K562 (cell line): ENCODE data around the gene TRAPPC4. TPM values are rescaled to one million over a fixed set of nuclear protein-coding genes. Genes with fewer than 3 reads are reported as not detected.
A peak's percentile ranks its signal among the peaks of the same experiment; 100 is the strongest.

ENCODE experiments used
- ATAC-seq: fragments of 200-7000 bp; cut with Tn5 transposase; 3 replicates; pipeline ENCODE4 v1.9.1; 2020; ENCODE audit warnings: moderate library complexity
- BruUV-seq: library from RNA; stranded (reverse); fragments of 400-500 nt; replicated peaks from 2 replicates; lab custom pipeline; 2021; lab: Mats Ljungman, UMichigan
- CTCF ChIA-PET: fragments of 300-600 bp; formaldehyde crosslinking; extraction: SDS; loops from one replicate; lab custom pipeline; 2021; ENCODE audit warnings: low intra/inter-chr PET ratio; lab: Yijun Ruan, JAX
- POLR2A ChIA-PET: fragments of 300-600, 350-650 bp; sonication (Branson Sonifier 250); formaldehyde crosslinking; extraction: SDS; loops from one replicate; lab custom pipeline; 2021; ENCODE audit warnings: antibody characterized with exemption, inconsistent platforms; lab: Yijun Ruan, JAX
- DNase-seq, 4 experiments: peaks; one replicate each; pipeline versions ENCODE4 v3.0.0 to v3.0.0-alpha.2; 2011 to 2018; ENCODE audit warnings: low spot score in 3 of 4, mixed read lengths in 3 of 4; ENCODE audit errors: extremely low read depth in 1 of 4
- FAIRE-seq: peaks from 2 replicates; lab custom pipeline; 2011; peaks lifted over from hg19 to GRCh38; lab: Jason Lieb, UNC
- H2AFZ ChIP-seq: 2 replicates; pipeline ENCODE4 v1.6.0; 2011; ENCODE audit warnings: low read depth, low read length, control low read depth, inconsistent platforms
- H3K27ac ChIP-seq: fragments of 200-600 bp; 3 replicates; pipeline ENCODE4 v1.8.0; 2011; ENCODE audit warnings: low read depth, mild to moderate bottlenecking, control low read depth, inconsistent platforms, low read length, moderate library complexity, mixed read lengths; ENCODE audit errors: extremely low read depth
- H3K27me3 ChIP-seq, 2 experiments: fragments of 300-600 bp in 1 of 2; 2 replicates in 1 of 2; 3 replicates in 1 of 2; pipeline versions ENCODE4 v1.6.0 to v1.8.0; 2011; ENCODE audit warnings: inconsistent platforms in 2 of 2, low read length in 2 of 2, mild to moderate bottlenecking in 1 of 2, mixed read lengths in 1 of 2, moderate library complexity in 1 of 2; ENCODE audit not compliant: control insufficient read depth in 2 of 2, insufficient read depth in 2 of 2
- H3K36me3 ChIP-seq: fragments of 300-600 bp; 3 replicates; pipeline ENCODE4 v1.8.0; 2011; ENCODE audit warnings: mild to moderate bottlenecking, low read length, inconsistent platforms; ENCODE audit not compliant: control insufficient read depth, insufficient read depth
- H3K4me1 ChIP-seq, 2 experiments: fragments of 200-600 bp in 1 of 2; replicated peaks in 1 of 2; 2 replicates in 1 of 2; 3 replicates in 1 of 2; pipeline versions ENCODE4 v1.5.1 to v1.8.0; 2011; ENCODE audit warnings: inconsistent platforms in 2 of 2, low read length in 2 of 2, mild to moderate bottlenecking in 1 of 2, mixed read lengths in 1 of 2, moderate library complexity in 1 of 2; ENCODE audit not compliant: control insufficient read depth in 2 of 2, insufficient read depth in 2 of 2
- H3K4me2 ChIP-seq: 2 replicates; pipeline ENCODE4 v1.6.1; 2011; ENCODE audit warnings: low read length, control low read depth, inconsistent platforms, mixed read lengths; ENCODE audit not compliant: insufficient read depth
- H3K4me3 ChIP-seq: fragments of 200-600 bp; sonication (generic), shearing (Covaris generic); 2 replicates; pipeline ENCODE4 v1.5.1; 2016; ENCODE audit warnings: control low read depth, inconsistent platforms
- H3K79me2 ChIP-seq: fragments of 200-600 bp; 3 replicates; pipeline ENCODE4 v1.8.0; 2011; ENCODE audit warnings: low read length, inconsistent platforms; ENCODE audit not compliant: control insufficient read depth, insufficient read depth
- H3K9ac ChIP-seq, 2 experiments: 2 replicates each; pipeline versions ENCODE4 v1.6.0 to v1.6.1; 2011; ENCODE audit warnings: low read depth in 2 of 2, low read length in 2 of 2, control low read depth in 1 of 2, inconsistent platforms in 1 of 2, mild to moderate bottlenecking in 1 of 2, mixed read lengths in 1 of 2; ENCODE audit not compliant: insufficient read depth in 1 of 2
- H3K9me1 ChIP-seq: one replicate; pipeline ENCODE4 v1.6.0; 2011; ENCODE audit warnings: inconsistent platforms, mild to moderate bottlenecking, low read length, moderate library complexity; ENCODE audit not compliant: control insufficient read depth, insufficient read depth
- H3K9me3 ChIP-seq: replicated peaks from 2 replicates; pipeline ENCODE4 v1.5.1; 2011; ENCODE audit warnings: low read depth, low read length, inconsistent platforms; ENCODE audit not compliant: control insufficient read depth, insufficient read depth
- H4K20me1 ChIP-seq: replicated peaks from 2 replicates; pipeline ENCODE4 v1.6.1; 2011; ENCODE audit warnings: low read length, inconsistent platforms, mixed read lengths; ENCODE audit not compliant: control insufficient read depth, insufficient read depth
- ATF4 ChIP-seq: fragments of 450-650 bp; formaldehyde crosslinking; IDR thresholded peaks from 2 replicates; pipeline ENCODE4 v1.4.0; 2022; ENCODE audit warnings: mild to moderate bottlenecking, moderate library complexity
- CBX3 ChIP-seq, 2 experiments: IDR thresholded peaks; 1 replicate in 1 of 2; 2 replicates in 1 of 2; pipeline ENCODE4 v1.6.1; 2012; ENCODE audit warnings: inconsistent platforms in 2 of 2, low read length in 2 of 2, borderline replicate concordance in 1 of 2, control low read depth in 1 of 2
- CCNT2 ChIP-seq: IDR thresholded peaks from 2 replicates; pipeline ENCODE4 v1.6.1; 2011; ENCODE audit warnings: borderline replicate concordance, low read depth, mild to moderate bottlenecking, moderate library complexity, mixed read lengths, low read length; ENCODE audit not compliant: insufficient read length; ENCODE audit errors: extremely low read depth
- ETV5 ChIP-seq: sonication (generic); formaldehyde crosslinking; IDR thresholded peaks from 2 replicates; pipeline ENCODE4 v1.4.0; 2020; ENCODE audit warnings: low read depth, mild to moderate bottlenecking, missing genetic modification reagents
- HINFP ChIP-seq: fragments of 450-650 bp; conservative IDR thresholded peaks from 2 replicates; pipeline ENCODE4 v1.6.1; 2016; ENCODE audit warnings: missing genetic modification characterization, low read depth, mild to moderate bottlenecking, control low read depth, missing compliant biosample characterization
- MTF1 ChIP-seq: fragments of 250-450 bp; sonication (Bioruptor Pico); IDR thresholded peaks from 2 replicates; pipeline ENCODE4 v1.9.0; 2021; ENCODE audit warnings: moderate library complexity, mild to moderate bottlenecking, inconsistent platforms, borderline replicate concordance
- NFE2 ChIP-seq: IDR thresholded peaks from 2 replicates; pipeline ENCODE4 v1.6.1; 2014; ENCODE audit warnings: antibody characterized with exemption, low read depth
- SMAD1 ChIP-seq: fragments of 150-350 bp; IDR thresholded peaks from 2 replicates; pipeline ENCODE4 v1.6.1; 2014; ENCODE audit warnings: low read length, low read depth; ENCODE audit not compliant: partially characterized antibody
- SP1 ChIP-seq: sonication (generic); formaldehyde crosslinking; IDR thresholded peaks from 2 replicates; pipeline ENCODE4 v1.8.1; 2022; ENCODE audit warnings: mild to moderate bottlenecking, missing genetic modification reagents
- YBX1 ChIP-seq: fragments of 450-650 bp; IDR thresholded peaks from 2 replicates; pipeline ENCODE4 v1.7.1; 2016; ENCODE audit warnings: mild to moderate bottlenecking
- ZC3H4 ChIP-seq: sonication (generic); formaldehyde crosslinking; IDR thresholded peaks from 2 replicates; pipeline ENCODE4 v1.9.0; 2021; ENCODE audit warnings: missing genetic modification reagents, borderline replicate concordance
- ZFPM2 ChIP-seq: fragments of 250-450 bp; sonication (Bioruptor Pico); IDR thresholded peaks from 2 replicates; pipeline ENCODE4 v1.5.1; 2022; ENCODE audit warnings: mild to moderate bottlenecking
- ZNF778 ChIP-seq: fragments of 450-650 bp; formaldehyde crosslinking; IDR thresholded peaks from 2 replicates; pipeline ENCODE4 v1.4.0; 2020; ENCODE audit warnings: mild to moderate bottlenecking, moderate library complexity
- WGBS: fragments of 100-300 bp; shearing (Covaris generic); methylation state at CpG from one replicate; pipeline ENCODE4 v1.1.6; 2016; ENCODE audit warnings: low coverage, mixed read lengths; ENCODE audit not compliant: insufficient coverage; ENCODE audit errors: missing lambda C conversion rate; 5-methylcytosine and 5-hydroxymethylcytosine counted together
- in situ Hi-C: fragments of 300-500 bp; cut with MboI; formaldehyde crosslinking; loops from 4 replicates; pipeline ENCODE4 v1.15.0; 2018; ENCODE audit warnings: inconsistent platforms, mixed read lengths
- intact Hi-C: fragments of 100-400 bp; cut with micrococcal nuclease; formaldehyde crosslinking; loops from 2 replicates; pipeline ENCODE4 v1.14.2; 2022
- polyA plus RNA-seq, 8 experiments: library from polyadenylated mRNA; depleted of rRNA in 4 of 8; stranded (reverse) in 5 of 8; unstranded in 3 of 8; fragments of >200 nt; fragmentation: Nextera tagmentation in 2 of 8; fragmentation: Illumina TruSeq in 1 of 8; extraction: Ambion mirVana in 2 of 8; extraction: Trizol in 1 of 8; gene quantifications; 2 replicates each; pipeline versions ENCODE4 v1.2.1 to v1.2.3, GENCODE V29; 2011 to 2014; ENCODE audit warnings: inconsistent platforms in 1 of 8, missing spikeins in 1 of 8
- total RNA-seq, 7 experiments: library from RNA; depleted of rRNA in 6 of 7; stranded (reverse); fragments of >200 nt in 6 of 7; fragmentation: Illumina TruSeq in 2 of 7; extraction: Trizol in 2 of 7; gene quantifications; 2 replicates each; pipeline versions ENCODE4 v1.2.1 to v1.2.3, GENCODE V29; 2011 to 2021; ENCODE audit warnings: low replicate concordance in 1 of 7
- TF ChIP-seq, protein P1 (sequence below): IDR thresholded peaks from 2 replicates; pipeline ENCODE4 v1.6.1; 2011; ENCODE audit warnings: borderline replicate concordance, low read depth, mild to moderate bottlenecking, moderate library complexity, low read length; ENCODE audit not compliant: insufficient read depth, poor library complexity, severe bottlenecking
- TF ChIP-seq, protein P2 (sequence below): IDR thresholded peaks from 2 replicates; pipeline ENCODE4 v1.6.1; 2014; ENCODE audit warnings: antibody characterized with exemption
- TF ChIP-seq, protein P3 (sequence below): sonication (generic); formaldehyde crosslinking; IDR thresholded peaks from 2 replicates; pipeline ENCODE4 v1.8.0; 2022; ENCODE audit warnings: mild to moderate bottlenecking, missing genetic modification reagents

Gene TRAPPC4
- total and polyA plus RNA-seq, 9 of the 15 experiments (the other 6 are each of a cell fraction or from before 2014, with no cell fraction given), result 121 to 524 (median 142) TPM

DNA sequence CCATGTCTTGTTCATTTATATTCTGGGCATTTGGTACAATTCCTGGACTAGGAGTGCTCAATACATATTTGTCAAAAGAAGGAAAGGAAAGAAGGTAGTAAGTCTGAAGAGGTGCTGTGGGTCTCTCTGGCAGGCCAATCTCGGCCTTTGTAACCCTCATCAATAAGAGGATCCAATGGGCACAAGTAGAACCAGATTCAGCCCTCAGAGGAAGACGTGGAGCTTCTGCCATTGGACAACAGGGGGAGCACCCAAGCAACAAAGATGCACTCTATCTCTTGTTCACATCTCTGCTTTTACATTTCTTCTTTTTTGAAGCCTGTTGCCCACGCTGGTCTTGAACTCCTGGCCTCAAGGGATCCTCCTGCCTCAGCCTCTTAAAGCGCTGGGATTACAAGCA lies 46.8 kb downstream of the TRAPPC4 start:
- H3K36me3 ChIP-seq, result peaks cover 25% of the 10 kb centered on the region
- H3K27me3 ChIP-seq, result no peaks in the 10 kb centered on the region
- H3K4me3 ChIP-seq, result no peak overlapping the region
- FAIRE-seq (peak; percentile 85), ATAC-seq (peak; percentile 71), DNase-seq (peak; percentile 65 to 80 (median 70))
- H3K4me1 ChIP-seq, result peaks cover 16 to 24% of the 10 kb centered on the region in 2 experiments; a peak in 4 of 5 replicates
- H3K9ac ChIP-seq, result no peak overlapping the region
- peaks cover 54% of the 10 kb centered on the region for H3K79me2 ChIP-seq
- no peaks in the 10 kb centered on the region for H4K20me1 ChIP-seq
- H3K4me2 ChIP-seq, result peak overlapping the region; percentile 86; the same call in 1 of the 2 replicates
- H3K9me3 ChIP-seq, result no peaks in the 10 kb centered on the region
- in situ Hi-C loops, result no loop called here
- 11% methylated on average over 4 of the region's 4 CpGs for WGBS
- H3K9me1 ChIP-seq, result no peaks in the 10 kb centered on the region
- intact Hi-C loops, result no loop called here
- H2AFZ ChIP-seq, result 0 out of 2 replicates have a peak overlapping the region, but pooled peaks have one; percentile 10
- H3K27ac ChIP-seq, result no peak overlapping the region; the same call in 2 of the 3 replicates
- no TSS peak for BruUV-seq
- POLR2A ChIA-PET, result interaction anchor here (0.9 to 4.0 kb wide), 4 partner anchors 9 to 428 kb away, joined by 3 to 68 read pairs (median 44); partner anchors contain the start of genes HMBS and HYOU1
- CTCF ChIA-PET, result no interaction called here
- no peak for TF ChIP-seq HINFP
- TF ChIP-seq ZNF778 (CRISPR knock-in tag), result no peak
- no peak for TF ChIP-seq SMAD1
- TF ChIP-seq, protein P1, sequence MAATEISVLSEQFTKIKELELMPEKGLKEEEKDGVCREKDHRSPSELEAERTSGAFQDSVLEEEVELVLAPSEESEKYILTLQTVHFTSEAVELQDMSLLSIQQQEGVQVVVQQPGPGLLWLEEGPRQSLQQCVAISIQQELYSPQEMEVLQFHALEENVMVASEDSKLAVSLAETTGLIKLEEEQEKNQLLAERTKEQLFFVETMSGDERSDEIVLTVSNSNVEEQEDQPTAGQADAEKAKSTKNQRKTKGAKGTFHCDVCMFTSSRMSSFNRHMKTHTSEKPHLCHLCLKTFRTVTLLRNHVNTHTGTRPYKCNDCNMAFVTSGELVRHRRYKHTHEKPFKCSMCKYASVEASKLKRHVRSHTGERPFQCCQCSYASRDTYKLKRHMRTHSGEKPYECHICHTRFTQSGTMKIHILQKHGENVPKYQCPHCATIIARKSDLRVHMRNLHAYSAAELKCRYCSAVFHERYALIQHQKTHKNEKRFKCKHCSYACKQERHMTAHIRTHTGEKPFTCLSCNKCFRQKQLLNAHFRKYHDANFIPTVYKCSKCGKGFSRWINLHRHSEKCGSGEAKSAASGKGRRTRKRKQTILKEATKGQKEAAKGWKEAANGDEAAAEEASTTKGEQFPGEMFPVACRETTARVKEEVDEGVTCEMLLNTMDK, result no peak
- no peak for TF ChIP-seq ATF4
- TF ChIP-seq ETV5, result no peak
- no peak for TF ChIP-seq CBX3 (IDR thresholded peaks at IDR 0.05; ENCODE audit: borderline replicate concordance in 1 of 2, low read length in 2 of 2)
- TF ChIP-seq ZFPM2, result no peak
- TF ChIP-seq, protein P2, sequence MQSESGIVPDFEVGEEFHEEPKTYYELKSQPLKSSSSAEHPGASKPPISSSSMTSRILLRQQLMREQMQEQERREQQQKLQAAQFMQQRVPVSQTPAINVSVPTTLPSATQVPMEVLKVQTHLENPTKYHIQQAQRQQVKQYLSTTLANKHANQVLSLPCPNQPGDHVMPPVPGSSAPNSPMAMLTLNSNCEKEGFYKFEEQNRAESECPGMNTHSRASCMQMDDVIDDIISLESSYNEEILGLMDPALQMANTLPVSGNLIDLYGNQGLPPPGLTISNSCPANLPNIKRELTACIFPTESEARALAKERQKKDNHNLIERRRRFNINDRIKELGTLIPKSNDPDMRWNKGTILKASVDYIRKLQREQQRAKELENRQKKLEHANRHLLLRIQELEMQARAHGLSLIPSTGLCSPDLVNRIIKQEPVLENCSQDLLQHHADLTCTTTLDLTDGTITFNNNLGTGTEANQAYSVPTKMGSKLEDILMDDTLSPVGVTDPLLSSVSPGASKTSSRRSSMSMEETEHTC, result no peak
- TF ChIP-seq CCNT2, result no peak
- TF ChIP-seq YBX1, result no peak
- TF ChIP-seq ZC3H4 (CRISPR knock-in tag), result no peak
- TF ChIP-seq, protein P3, sequence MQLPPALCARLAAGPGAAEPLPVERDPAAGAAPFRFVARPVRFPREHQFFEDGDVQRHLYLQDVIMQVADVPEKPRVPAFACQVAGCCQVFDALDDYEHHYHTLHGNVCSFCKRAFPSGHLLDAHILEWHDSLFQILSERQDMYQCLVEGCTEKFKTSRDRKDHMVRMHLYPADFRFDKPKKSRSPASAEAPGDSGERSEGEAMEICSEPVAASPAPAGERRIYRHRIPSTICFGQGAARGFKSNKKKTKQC, result no peak
- TF ChIP-seq SP1 (CRISPR knock-in tag), result no peak; the same call in 1 of the 2 replicates
- TF ChIP-seq MTF1 (CRISPR knock-in tag), result no peak
- no peak for TF ChIP-seq NFE2
